ENCODE measurements around the gene MYO1A. TPM values are rescaled to one million over a fixed set of nuclear protein-coding genes. Genes with fewer than 3 reads are reported as not detected.

Gene MYO1A
- total RNA-seq, 1 experiment from 2014 or later, result 0.26 TPM

DNA sequence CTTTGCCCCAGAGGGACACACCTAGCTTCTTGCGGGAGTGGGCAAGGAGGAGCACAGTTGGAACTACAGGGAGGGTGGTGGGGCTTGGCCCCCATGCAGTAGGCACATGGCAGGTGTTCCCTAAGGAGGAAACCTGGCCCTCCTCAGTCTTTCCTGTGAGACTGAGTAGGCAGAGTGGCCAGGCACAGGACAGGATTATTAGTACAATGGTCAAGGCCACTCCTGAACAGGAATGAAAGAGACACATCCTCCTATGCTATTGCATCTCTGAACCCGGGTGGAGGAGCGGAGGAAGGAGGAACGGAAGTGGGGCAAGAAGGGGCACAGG, 846 bp downstream of the MYO1A start:
- peaks cover 2% of the 10 kb centered on the region for H3K27me3 Mint-ChIP-seq (ENCODE audit: low read depth)
- no peaks in the 10 kb centered on the region for H3K23me2 ChIP-seq (ENCODE audit: insufficient read length, low read depth, low read length, poor library complexity, severe bottlenecking)
- H2AFZ ChIP-seq (ENCODE audit: low read length), result no peak overlapping the region
- H3K9me3 Mint-ChIP-seq, result no peaks in the 10 kb centered on the region
- H3T11ph ChIP-seq (ENCODE audit: low read length), result no peak overlapping the region
- H3K9ac ChIP-seq (ENCODE audit: extremely low read depth, insufficient read length, low read length), result no peak overlapping the region
- H4K20me1 ChIP-seq (ENCODE audit: control insufficient read depth, insufficient read depth, insufficient read length), result no peaks in the 10 kb centered on the region
- no peak overlapping the region for H3K4me3 Mint-ChIP-seq
- H2BK20ac ChIP-seq (ENCODE audit: low read depth, low read length, poor library complexity, severe bottlenecking), result no peak overlapping the region
- no peaks in the 10 kb centered on the region for H3K4me1 ChIP-seq (ENCODE audit: insufficient read depth, low read length)
- no peak for DNase-seq
- H3K4ac ChIP-seq (ENCODE audit: low read depth, low read length), result no peak overlapping the region
- no peak overlapping the region for H3K56ac ChIP-seq (ENCODE audit: insufficient read length, low read depth, low read length)
- WGBS (ENCODE audit: extremely low coverage, insufficient read length, low lambda C conversion rate), result no CpG with 5 or more reads among the region's 4 CpGs
- no peak overlapping the region for H2BK120ac ChIP-seq (ENCODE audit: low read depth, low read length, poor library complexity, severe bottlenecking)
- no peak overlapping the region for H3K27ac Mint-ChIP-seq
- no peak overlapping the region for H4K8ac ChIP-seq (replicated peaks; ENCODE audit: insufficient read length, low read depth, low read length)
- H2BK5ac ChIP-seq (ENCODE audit: insufficient read length, low read length), result no peak overlapping the region
- peaks cover 3 to 13% of the 10 kb centered on the region in 2 experiments for H3K4me1 Mint-ChIP-seq
- no peak overlapping the region for H2BK15ac ChIP-seq (ENCODE audit: low read depth, low read length)
- TF ChIP-seq CTCF (conservative IDR thresholded peaks at IDR 0.05), result no peak
- no peaks in the 10 kb centered on the region for H3K79me1 ChIP-seq (ENCODE audit: insufficient read depth, low read depth, low read length, poor library complexity, severe bottlenecking)
- no peak overlapping the region for H4K5ac ChIP-seq (ENCODE audit: insufficient read length, low read depth, low read length)
- no peaks in the 10 kb centered on the region for H3K79me2 ChIP-seq (ENCODE audit: insufficient read depth, low read length)
- no peak overlapping the region for H3K4me2 ChIP-seq (ENCODE audit: insufficient read depth, insufficient read length, low read length)
- peaks cover 2 to 7% (median 4%) of the 10 kb centered on the region in 3 experiments; a peak in 5 of 7 replicates for H3K36me3 Mint-ChIP-seq (ENCODE audit: insufficient read depth in 1 of 3, low read depth in 3 of 3)
- no peaks in the 10 kb centered on the region for H3K27me3 ChIP-seq (ENCODE audit: insufficient read depth, low read length)
- no peak overlapping the region for H3K27ac ChIP-seq (ENCODE audit: insufficient read length, low read depth, low read length)
- H3K23ac ChIP-seq (ENCODE audit: insufficient read length, low read depth, low read length), result no peak overlapping the region
- no peak overlapping the region for H4K91ac ChIP-seq (ENCODE audit: insufficient read length, low read depth, low read length)
- H3K14ac ChIP-seq (ENCODE audit: insufficient read depth, low read length), result no peak overlapping the region
- no peak overlapping the region for H2AK5ac ChIP-seq (ENCODE audit: insufficient read length, low read length)
- no peaks in the 10 kb centered on the region for H3K9me3 ChIP-seq (ENCODE audit: control insufficient read depth, low read depth, low read length)
- H2BK12ac ChIP-seq (ENCODE audit: insufficient read length, low read depth, low read length), result no peak overlapping the region
- no peak overlapping the region for H3K18ac ChIP-seq (ENCODE audit: insufficient read length, low read depth, low read length)

All from H9 (cell line).